ENCODE results near the gene CWC27. TPM values are rescaled to one million over a fixed set of nuclear protein-coding genes. Genes with fewer than 3 reads are reported as not detected.

The CWC27 gene
- total and polyA plus RNA-seq, 2 of the 13 experiments (the other 11 are each of a cell fraction or from before 2014, with no cell fraction given), result 21.1 to 25.7 TPM

DNA sequence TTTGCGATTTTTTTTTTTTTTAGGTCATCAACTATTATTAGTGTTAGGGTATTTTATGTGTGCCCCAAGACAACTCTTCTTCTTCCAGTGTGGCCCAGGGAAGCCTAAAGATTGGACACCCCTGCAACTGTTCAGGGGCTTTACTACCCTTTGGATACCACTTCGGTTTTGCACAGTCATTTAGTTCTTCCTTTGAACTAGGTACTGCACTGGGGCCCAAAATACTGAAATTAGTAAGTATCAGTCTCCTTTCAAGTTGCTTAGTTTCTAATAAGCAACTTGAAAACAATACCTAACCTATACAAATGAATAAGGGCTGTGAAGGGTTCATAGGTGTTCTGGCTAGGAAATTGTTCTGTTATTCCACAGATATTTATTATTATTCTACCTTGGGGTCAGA is 45.3 kb downstream of the CWC27 start:
- DNase-seq (ENCODE audit: low spot score) (no peak), ATAC-seq (no peak), FAIRE-seq (no peak)
- TF ChIP-seq, protein P1, sequence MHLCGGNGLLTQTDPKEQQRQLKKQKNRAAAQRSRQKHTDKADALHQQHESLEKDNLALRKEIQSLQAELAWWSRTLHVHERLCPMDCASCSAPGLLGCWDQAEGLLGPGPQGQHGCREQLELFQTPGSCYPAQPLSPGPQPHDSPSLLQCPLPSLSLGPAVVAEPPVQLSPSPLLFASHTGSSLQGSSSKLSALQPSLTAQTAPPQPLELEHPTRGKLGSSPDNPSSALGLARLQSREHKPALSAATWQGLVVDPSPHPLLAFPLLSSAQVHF (CRISPR knock-in tag; IDR thresholded peaks at IDR 0.05), result no peak
- TF ChIP-seq TMF1 (CRISPR knock-in tag; IDR thresholded peaks at IDR 0.05; ENCODE audit: low read depth), result no peak
- TF ChIP-seq KLF9 (CRISPR knock-in tag; IDR thresholded peaks at IDR 0.05; ENCODE audit: low read depth), result no peak
- TF ChIP-seq HOXA5 (CRISPR knock-in tag; IDR thresholded peaks at IDR 0.05), result no peak
- TF ChIP-seq, protein P2, sequence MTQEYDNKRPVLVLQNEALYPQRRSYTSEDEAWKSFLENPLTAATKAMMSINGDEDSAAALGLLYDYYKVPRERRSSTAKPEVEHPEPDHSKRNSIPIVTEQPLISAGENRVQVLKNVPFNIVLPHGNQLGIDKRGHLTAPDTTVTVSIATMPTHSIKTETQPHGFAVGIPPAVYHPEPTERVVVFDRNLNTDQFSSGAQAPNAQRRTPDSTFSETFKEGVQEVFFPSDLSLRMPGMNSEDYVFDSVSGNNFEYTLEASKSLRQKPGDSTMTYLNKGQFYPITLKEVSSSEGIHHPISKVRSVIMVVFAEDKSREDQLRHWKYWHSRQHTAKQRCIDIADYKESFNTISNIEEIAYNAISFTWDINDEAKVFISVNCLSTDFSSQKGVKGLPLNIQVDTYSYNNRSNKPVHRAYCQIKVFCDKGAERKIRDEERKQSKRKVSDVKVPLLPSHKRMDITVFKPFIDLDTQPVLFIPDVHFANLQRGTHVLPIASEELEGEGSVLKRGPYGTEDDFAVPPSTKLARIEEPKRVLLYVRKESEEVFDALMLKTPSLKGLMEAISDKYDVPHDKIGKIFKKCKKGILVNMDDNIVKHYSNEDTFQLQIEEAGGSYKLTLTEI (CRISPR knock-in tag; conservative IDR thresholded peaks at IDR 0.05), result no peak
- TF ChIP-seq SNRNP70 (IDR thresholded peaks at IDR 0.05; ENCODE audit: low read depth, low read length), result no peak
- no peak for TF ChIP-seq ZFP82 (CRISPR knock-in tag; IDR thresholded peaks at IDR 0.05; ENCODE audit: borderline replicate concordance)
- TF ChIP-seq, protein P3, sequence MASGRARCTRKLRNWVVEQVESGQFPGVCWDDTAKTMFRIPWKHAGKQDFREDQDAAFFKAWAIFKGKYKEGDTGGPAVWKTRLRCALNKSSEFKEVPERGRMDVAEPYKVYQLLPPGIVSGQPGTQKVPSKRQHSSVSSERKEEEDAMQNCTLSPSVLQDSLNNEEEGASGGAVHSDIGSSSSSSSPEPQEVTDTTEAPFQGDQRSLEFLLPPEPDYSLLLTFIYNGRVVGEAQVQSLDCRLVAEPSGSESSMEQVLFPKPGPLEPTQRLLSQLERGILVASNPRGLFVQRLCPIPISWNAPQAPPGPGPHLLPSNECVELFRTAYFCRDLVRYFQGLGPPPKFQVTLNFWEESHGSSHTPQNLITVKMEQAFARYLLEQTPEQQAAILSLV (CRISPR knock-in tag; IDR thresholded peaks at IDR 0.05; ENCODE audit: borderline replicate concordance), result no peak
- no peak for TF ChIP-seq ZNF251 (CRISPR knock-in tag; IDR thresholded peaks at IDR 0.05)
- TF ChIP-seq ZNF883 (CRISPR knock-in tag; IDR thresholded peaks at IDR 0.05; ENCODE audit: not compliant biosample characterization), result no peak
- TF ChIP-seq, protein P4, sequence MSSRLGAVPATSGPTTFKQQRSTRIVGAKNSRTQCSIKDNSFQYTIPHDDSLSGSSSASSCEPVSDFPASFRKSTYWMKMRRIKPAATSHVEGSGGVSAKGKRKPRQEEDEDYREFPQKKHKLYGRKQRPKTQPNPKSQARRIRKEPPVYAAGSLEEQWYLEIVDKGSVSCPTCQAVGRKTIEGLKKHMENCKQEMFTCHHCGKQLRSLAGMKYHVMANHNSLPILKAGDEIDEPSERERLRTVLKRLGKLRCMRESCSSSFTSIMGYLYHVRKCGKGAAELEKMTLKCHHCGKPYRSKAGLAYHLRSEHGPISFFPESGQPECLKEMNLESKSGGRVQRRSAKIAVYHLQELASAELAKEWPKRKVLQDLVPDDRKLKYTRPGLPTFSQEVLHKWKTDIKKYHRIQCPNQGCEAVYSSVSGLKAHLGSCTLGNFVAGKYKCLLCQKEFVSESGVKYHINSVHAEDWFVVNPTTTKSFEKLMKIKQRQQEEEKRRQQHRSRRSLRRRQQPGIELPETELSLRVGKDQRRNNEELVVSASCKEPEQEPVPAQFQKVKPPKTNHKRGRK (CRISPR knock-in tag; IDR thresholded peaks at IDR 0.05), result no peak
- TF ChIP-seq ZNF766 (CRISPR knock-in tag; IDR thresholded peaks at IDR 0.05; ENCODE audit: borderline replicate concordance), result no peak
- TF ChIP-seq ZZZ3 (CRISPR knock-in tag; IDR thresholded peaks at IDR 0.05; ENCODE audit: borderline replicate concordance), result no peak
- no peak for TF ChIP-seq NR2F2 (IDR thresholded peaks at IDR 0.05; ENCODE audit: borderline replicate concordance, low read depth)
- Histone ChIP-seq H3K4me1 (ENCODE audit: insufficient read depth, low read length) (peaks cover 18% of the 10 kb centered on the region), H3K4me2 (ENCODE audit: low read depth, low read length) (no peak overlapping the region), H3K36me3 (replicated peaks in 1 of 2; ENCODE audit: control insufficient read depth in 1 of 2, insufficient read depth in 2 of 2, low read length in 2 of 2) (peaks cover 0 to 8% of the 10 kb centered on the region in 2 experiments; a peak in 1 of 5 replicates), H2AFZ (ENCODE audit: low read length) (no peak overlapping the region), H3K27ac (ENCODE audit: extremely low read length, insufficient read depth, low read length) (no peak overlapping the region), H3K9me3 (ENCODE audit: low read length) (no peaks in the 10 kb centered on the region), H3K4me3 (replicated peaks in 1 of 3; ENCODE audit: insufficient read depth in 1 of 3, low read depth in 2 of 3, low read length in 3 of 3) (no peak overlapping the region), H3K9ac (ENCODE audit: insufficient read depth, low read depth, low read length) (no peak overlapping the region), H3K79me2 (ENCODE audit: insufficient read depth, low read length) (no peaks in the 10 kb centered on the region), H3K27me3 (ENCODE audit: control insufficient read depth in 1 of 2, insufficient read depth in 2 of 2, low read length in 2 of 2) (no peaks in the 10 kb centered on the region), H4K20me1 (ENCODE audit: insufficient read depth, low read length) (no peaks in the 10 kb centered on the region)
- 97% methylated on average over 2 of the region's 2 CpGs for whole genome bisulfite sequencing (ENCODE audit: low lambda C conversion rate)
- in situ Hi-C loops (cut with HindIII; ENCODE audit: extremely low pct_ligation_motif_present, low pct_unique_long_range_greater_than_20kb), result loop anchor here (5.0 kb wide), 2 partner anchors 223 to 668 kb away; partner anchors contain the start of gene ADAMTS6
- ChIA-PET POLR2A (no interaction called here), CTCF (ENCODE audit: low intra/inter-chr PET ratio, low total read pairs) (no interaction called here)
- no TSS peak for BruUV-seq (replicated peaks)
- intact Hi-C loops (cut with micrococcal nuclease; ENCODE audit: unreplicated experiment), result loop anchor here (5.0 kb wide), 1 partner anchor 153 kb away; no protein-coding TSS in a partner anchor
